PC-3 (cell line): ENCODE results near the gene SHROOM4. TPM values are rescaled to one million over a fixed set of nuclear protein-coding genes. Genes with fewer than 3 reads are reported as not detected.

Experiments
- ATAC-seq: fragments of 200-7000 bp; cut with Tn5 transposase; 2 replicates; pipeline ENCODE4 v1.9.1; 2020; ENCODE audit warnings: mild to moderate bottlenecking, moderate library complexity
- BruUV-seq: library from RNA; stranded (reverse); fragments of 400-500 nt; replicated peaks from 2 replicates; lab custom pipeline; 2021; lab: Mats Ljungman, UMichigan
- CTCF ChIA-PET: fragments of 300-600 bp; sonication (Branson Sonifier 250); formaldehyde crosslinking; loops from one replicate; lab custom pipeline; 2022; ENCODE audit warnings: antibody characterized with exemption; lab: Charles Lee
- POLR2A ChIA-PET: fragments of 300-600 bp; sonication (Branson Sonifier 250); formaldehyde crosslinking; loops from one replicate; lab custom pipeline; 2022; ENCODE audit warnings: antibody characterized with exemption; ENCODE audit not compliant: unreplicated experiment; lab: Charles Lee
- DNase-seq: peaks from one replicate; pipeline ENCODE4 v3.0.0-alpha.2; 2015
- H2AFZ ChIP-seq: fragments of 300-600 bp; sonication (generic); 2 replicates; pipeline ENCODE4 v1.6.0; 2016; ENCODE audit warnings: antibody characterized with exemption, low read length
- H3F3A ChIP-seq: fragments of 300-600 bp; sonication (generic); one replicate; pipeline ENCODE4 v1.6.0; 2017; ENCODE audit warnings: antibody characterized with exemption, low read length, control low read depth, mild to moderate bottlenecking; ENCODE audit not compliant: unreplicated experiment
- H3K27ac ChIP-seq: fragments of 300-600 bp; sonication (generic); 2 replicates; pipeline ENCODE4 v1.5.1; 2016; ENCODE audit warnings: mild to moderate bottlenecking, low read length
- H3K27me3 ChIP-seq: fragments of 300-600 bp; sonication (generic); 2 replicates; pipeline ENCODE4 v1.6.1; 2016; ENCODE audit warnings: low read length, mixed read lengths
- H3K36me3 ChIP-seq: fragments of 300-600 bp; sonication (generic); 2 replicates; pipeline ENCODE4 v1.6.1; 2016; ENCODE audit warnings: low read depth, mixed run types, low read length, mixed read lengths
- H3K4me1 ChIP-seq: fragments of 300-600 bp; sonication (generic); 2 replicates; pipeline ENCODE4 v1.5.1; 2016; ENCODE audit warnings: low read length; ENCODE audit not compliant: insufficient read depth
- H3K4me2 ChIP-seq: fragments of 300-600 bp; sonication (generic); 2 replicates; pipeline ENCODE4 v1.6.0; 2016; ENCODE audit warnings: low read length
- H3K4me3 ChIP-seq: fragments of 300-600 bp; sonication (generic); 2 replicates; pipeline ENCODE4 v1.5.1; 2016; ENCODE audit warnings: mild to moderate bottlenecking, low read length, mixed read lengths
- H3K79me2 ChIP-seq: fragments of 300-600 bp; sonication (generic); 2 replicates; pipeline ENCODE4 v1.6.1; 2017; ENCODE audit warnings: low read length, mixed read lengths
- H3K9ac ChIP-seq: fragments of 300-600 bp; sonication (generic); 2 replicates; pipeline ENCODE4 v1.6.0; 2016; ENCODE audit warnings: mild to moderate bottlenecking, low read length
- H3K9me2 ChIP-seq: fragments of 300-600 bp; sonication (generic); replicated peaks from 2 replicates; pipeline ENCODE4 v1.6.1; 2016; ENCODE audit warnings: mixed run types, low read length, mixed read lengths
- H3K9me3 ChIP-seq: fragments of 300-600 bp; sonication (generic); 2 replicates; pipeline ENCODE4 v1.6.1; 2016; ENCODE audit warnings: low read length, mixed read lengths
- H4K20me1 ChIP-seq: fragments of 300-600 bp; sonication (generic); 2 replicates; pipeline ENCODE4 v1.6.1; 2016; ENCODE audit warnings: low read length, mixed read lengths
- CTCF ChIP-seq: fragments of 300-600 bp; sonication (generic); conservative IDR thresholded peaks from 2 replicates; pipeline ENCODE4 v1.5.1; 2017; ENCODE audit warnings: antibody characterized with exemption, low read depth, mild to moderate bottlenecking, low read length
- EZH2 ChIP-seq: fragments of 300-600 bp; sonication (generic); IDR thresholded peaks from one replicate; pipeline ENCODE4 v1.6.1; 2017; ENCODE audit warnings: antibody characterized with exemption, mild to moderate bottlenecking, low read length; ENCODE audit not compliant: unreplicated experiment
- EZH2phosphoT487 ChIP-seq: fragments of 300-600 bp; sonication (generic); IDR thresholded peaks from 2 replicates; pipeline ENCODE4 v1.6.1; 2018; ENCODE audit warnings: mild to moderate bottlenecking, antibody characterized with exemption, low read length, borderline replicate concordance
- intact Hi-C: fragments of 100-400 bp; cut with micrococcal nuclease; formaldehyde crosslinking; loops from 2 replicates; pipeline ENCODE4 v1.9.0; 2023
- total RNA-seq: library from RNA; depleted of rRNA; stranded (reverse); fragments of >200 nt; gene quantifications from 2 replicates; pipeline ENCODE4 v1.2.3, GENCODE V29; 2014

Gene SHROOM4
- total RNA-seq, 1 experiment from 2014 or later, result not detected

GRCh38 chrX:50707955-50708699 is 105.9 kb downstream of the SHROOM4 start:
- ChIA-PET CTCF (no interaction called here), POLR2A (no interaction called here)
- H2AFZ ChIP-seq, result no peak overlapping the region
- H3K36me3 ChIP-seq, result no peaks in the 10 kb centered on the region
- H3K27me3 ChIP-seq, result no peaks in the 10 kb centered on the region
- no peak overlapping the region for H3K4me2 ChIP-seq
- no peaks in the 10 kb centered on the region for H4K20me1 ChIP-seq
- H3K27ac ChIP-seq, result no peak overlapping the region
- DNase-seq (no peak), ATAC-seq (no peak)
- H3K9ac ChIP-seq, result no peak overlapping the region
- TF ChIP-seq EZH2phosphoT487 (no peak), EZH2 (no peak), CTCF (no peak)
- H3K9me3 ChIP-seq, result no peaks in the 10 kb centered on the region
- H3K9me2 ChIP-seq, result no peaks in the 10 kb centered on the region
- H3F3A ChIP-seq, result no peaks in the 10 kb centered on the region
- no TSS peak for BruUV-seq
- intact Hi-C loops, result no loop called here
- H3K4me1 ChIP-seq, result no peaks in the 10 kb centered on the region
- H3K79me2 ChIP-seq, result no peaks in the 10 kb centered on the region
- H3K4me3 ChIP-seq, result no peak overlapping the region

- Histone ChIP-seq H3K79me2 (no peaks in the 10 kb centered on the region), H3K4me2 (no peak overlapping the region), H2AFZ (no peak overlapping the region), H3K27me3 (no peaks in the 10 kb centered on the region), H3F3A (no peaks in the 10 kb centered on the region), H3K4me3 (no peak overlapping the region), H4K20me1 (no peaks in the 10 kb centered on the region), H3K9me2 (no peaks in the 10 kb centered on the region), H3K36me3 (no peaks in the 10 kb centered on the region), H3K9ac (no peak overlapping the region), H3K4me1 (no peaks in the 10 kb centered on the region), H3K27ac (no peak overlapping the region), H3K9me3 (no peaks in the 10 kb centered on the region)
- POLR2A ChIA-PET, result no interaction called here
- CTCF ChIA-PET, result no interaction called here
- DNase-seq, result peak; percentile 43
- TF ChIP-seq EZH2phosphoT487 (no peak), CTCF (no peak), EZH2 (no peak)
- BruUV-seq, result no TSS peak
- intact Hi-C loops, result no loop called here
- ATAC-seq, result no peak
Measured at GRCh38 chrX:50707405-50707804, 106.6 kb downstream of the SHROOM4 start.

- no peaks in the 10 kb centered on the region for H3K9me3 ChIP-seq
- no peak overlapping the region for H3K4me3 ChIP-seq
- no peaks in the 10 kb centered on the region for H3F3A ChIP-seq
- POLR2A ChIA-PET, result no interaction called here
- no peaks in the 10 kb centered on the region for H3K36me3 ChIP-seq
- no peaks in the 10 kb centered on the region for H3K79me2 ChIP-seq
- TF ChIP-seq EZH2phosphoT487, result no peak
- no peak for TF ChIP-seq EZH2
- no peak for TF ChIP-seq CTCF
- H3K27me3 ChIP-seq, result no peaks in the 10 kb centered on the region
- no peak overlapping the region for H3K27ac ChIP-seq
- no peak for ATAC-seq
- H4K20me1 ChIP-seq, result no peaks in the 10 kb centered on the region
- no peaks in the 10 kb centered on the region for H3K9me2 ChIP-seq
- H2AFZ ChIP-seq, result no peak overlapping the region
- no peaks in the 10 kb centered on the region for H3K4me1 ChIP-seq
- DNase-seq, result no peak
- CTCF ChIA-PET, result no interaction called here
- BruUV-seq, result no TSS peak
- intact Hi-C loops, result no loop called here
- no peak overlapping the region for H3K4me2 ChIP-seq
- H3K9ac ChIP-seq, result no peak overlapping the region
Measured at GRCh38 chrX:50705042-50705441, 109.0 kb downstream of the SHROOM4 start.
